NB4 (cell line): ENCODE measurements around the gene GABBR1.

Experiments used
- CTCF ChIP-seq: IDR thresholded peaks from one replicate; pipeline ENCODE4 v1.5.1; 2012; ENCODE audit warnings: low read depth, low read length
- MAX ChIP-seq: IDR thresholded peaks from 2 replicates; pipeline ENCODE4 v1.6.1; 2011; ENCODE audit warnings: low read depth, low read length
- MYC ChIP-seq: IDR thresholded peaks from 2 replicates; pipeline ENCODE4 v1.6.1; 2011; ENCODE audit warnings: low read depth, low read length
- POLR2A ChIP-seq: IDR thresholded peaks from 2 replicates; pipeline ENCODE4 v1.6.1; 2011; ENCODE audit warnings: mild to moderate bottlenecking; ENCODE audit not compliant: insufficient read length; ENCODE audit errors: extremely low read depth

- TF ChIP-seq POLR2A (no peak), CTCF (no peak), MAX (no peak), MYC (no peak)
Observed at GRCh38 chr6:29666826-29667130, 33.8 kb upstream of the GABBR1 start.
